VCaP (cell line): ENCODE results near the gene RNF40.

ENCODE experiments used
- H3K27ac ChIP-seq: fragments of 450-650 bp; 2 replicates; pipeline ENCODE4 v1.5.1; 2017
- TF ChIP-seq, protein P1 (sequence below): fragments of 450-650 bp; conservative IDR thresholded peaks from 2 replicates; pipeline ENCODE4 v1.5.1; 2017; ENCODE audit warnings: mild to moderate bottlenecking, moderate library complexity

Gene RNF40

GRCh38 chr16:30782486-30783279 is 20.6 kb downstream of the RNF40 start:
- no peak overlapping the region for H3K27ac ChIP-seq
- TF ChIP-seq, protein P1, sequence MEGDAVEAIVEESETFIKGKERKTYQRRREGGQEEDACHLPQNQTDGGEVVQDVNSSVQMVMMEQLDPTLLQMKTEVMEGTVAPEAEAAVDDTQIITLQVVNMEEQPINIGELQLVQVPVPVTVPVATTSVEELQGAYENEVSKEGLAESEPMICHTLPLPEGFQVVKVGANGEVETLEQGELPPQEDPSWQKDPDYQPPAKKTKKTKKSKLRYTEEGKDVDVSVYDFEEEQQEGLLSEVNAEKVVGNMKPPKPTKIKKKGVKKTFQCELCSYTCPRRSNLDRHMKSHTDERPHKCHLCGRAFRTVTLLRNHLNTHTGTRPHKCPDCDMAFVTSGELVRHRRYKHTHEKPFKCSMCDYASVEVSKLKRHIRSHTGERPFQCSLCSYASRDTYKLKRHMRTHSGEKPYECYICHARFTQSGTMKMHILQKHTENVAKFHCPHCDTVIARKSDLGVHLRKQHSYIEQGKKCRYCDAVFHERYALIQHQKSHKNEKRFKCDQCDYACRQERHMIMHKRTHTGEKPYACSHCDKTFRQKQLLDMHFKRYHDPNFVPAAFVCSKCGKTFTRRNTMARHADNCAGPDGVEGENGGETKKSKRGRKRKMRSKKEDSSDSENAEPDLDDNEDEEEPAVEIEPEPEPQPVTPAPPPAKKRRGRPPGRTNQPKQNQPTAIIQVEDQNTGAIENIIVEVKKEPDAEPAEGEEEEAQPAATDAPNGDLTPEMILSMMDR: no peak

DNA sequence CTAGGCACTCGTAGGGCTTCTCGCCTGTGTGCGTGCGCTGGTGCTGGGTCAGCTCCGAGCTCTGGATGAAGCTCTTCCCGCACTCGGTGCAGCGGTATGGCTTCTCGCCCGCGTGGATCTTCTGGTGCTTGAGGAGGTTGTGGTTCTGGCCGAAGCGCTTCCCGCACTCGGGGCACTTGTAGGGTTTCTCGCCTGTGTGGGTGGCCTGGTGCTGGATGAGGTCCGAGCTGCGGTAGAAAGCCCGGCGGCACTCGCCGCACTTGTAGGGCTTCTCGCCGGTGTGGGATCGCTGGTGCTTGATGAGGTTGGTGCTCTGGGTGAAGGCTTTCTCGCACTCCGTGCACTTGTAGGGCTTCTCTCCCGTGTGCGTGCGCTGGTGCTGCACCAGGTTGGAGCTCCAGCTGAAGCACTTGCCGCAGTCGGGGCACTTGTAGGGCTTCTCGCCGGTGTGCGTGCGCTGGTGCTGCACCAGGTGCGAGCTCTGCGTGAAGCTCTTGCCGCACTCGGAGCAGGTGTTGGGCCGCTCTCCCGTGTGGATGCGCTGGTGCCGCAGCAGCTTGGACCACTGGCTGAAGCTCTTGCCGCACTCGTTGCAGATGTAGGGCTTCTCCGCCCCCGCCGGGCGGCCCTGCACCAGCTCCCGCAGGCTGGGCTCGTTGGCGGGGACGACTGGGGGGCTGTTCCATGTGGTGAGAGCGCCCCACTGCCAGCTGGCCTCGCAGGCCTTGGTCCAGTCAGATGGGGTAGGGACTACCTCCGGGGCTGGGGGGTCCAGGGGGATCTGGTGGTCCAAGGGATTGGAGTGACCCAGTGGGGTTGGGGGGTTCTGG is 21.4 kb downstream of the RNF40 start:
- TF ChIP-seq, protein P1: no peak
- H3K27ac ChIP-seq: no peak overlapping the region

DNA sequence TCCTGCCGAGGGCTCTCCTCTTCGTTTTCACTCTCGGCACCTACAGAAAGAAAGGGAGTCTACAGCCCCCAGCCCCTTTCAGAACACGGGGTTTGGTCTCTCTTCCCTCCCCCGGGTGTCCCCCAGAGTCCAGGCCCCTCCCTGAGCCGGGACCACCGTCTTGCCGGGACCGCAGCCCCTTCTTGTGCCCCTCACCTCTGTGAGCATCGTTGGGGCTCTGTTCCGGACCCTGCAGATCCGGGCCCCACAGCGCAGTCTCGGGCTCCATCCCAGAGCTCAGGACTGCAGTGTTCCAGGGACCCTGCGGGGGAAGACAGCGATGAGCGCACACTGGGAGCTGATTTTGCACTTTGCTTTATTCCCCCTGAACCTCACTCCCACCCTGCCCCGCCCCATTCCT is 22.1 kb downstream of the RNF40 start:
- no peak overlapping the region for H3K27ac ChIP-seq
- TF ChIP-seq, protein P1: no peak

- TF ChIP-seq, protein P1: no peak
- no peak overlapping the region for H3K27ac ChIP-seq
Observed at GRCh38 chr16:30785126-30786106, 23.3 kb downstream of the RNF40 start.

DNA sequence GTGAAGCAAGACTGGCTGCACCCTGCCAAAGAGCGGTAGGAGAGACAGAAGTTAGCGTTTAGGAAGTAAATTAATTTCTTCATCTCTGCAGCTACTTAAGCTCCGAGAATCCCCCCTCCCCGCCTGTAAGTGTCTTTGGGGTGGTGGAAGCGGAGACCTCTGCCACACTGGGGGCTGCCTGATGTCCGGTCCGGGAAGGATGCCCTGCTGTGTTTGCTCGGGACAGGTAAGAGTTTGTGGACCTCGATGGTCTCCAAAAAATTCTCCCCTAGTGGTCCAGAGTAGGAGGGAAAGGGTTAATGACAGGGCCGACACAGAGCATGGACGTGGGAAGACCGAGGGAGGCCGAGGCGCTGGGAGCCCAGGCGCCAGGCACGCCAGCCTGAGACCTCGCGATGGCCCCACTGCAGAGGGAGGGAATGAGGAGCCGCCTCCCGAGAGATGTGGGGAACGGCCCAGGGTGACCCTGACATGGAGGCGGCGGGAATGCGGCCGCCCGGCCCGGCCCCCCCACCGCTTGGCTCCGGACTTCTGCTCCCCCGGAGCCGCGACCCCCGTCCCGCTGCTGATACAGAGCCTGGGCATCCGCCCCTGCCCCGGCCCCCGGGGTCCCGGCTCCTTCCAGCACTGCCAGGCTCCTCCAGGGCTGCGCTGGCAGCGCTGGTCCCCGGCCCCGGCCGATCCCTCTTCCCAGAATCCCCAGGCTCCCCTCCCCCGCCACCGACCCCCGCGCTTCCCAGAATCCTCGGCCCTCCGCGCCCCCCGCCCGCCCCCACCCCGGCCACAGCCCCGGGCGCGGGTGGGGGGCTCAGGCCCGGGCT is 24.2 kb downstream of the RNF40 start:
- TF ChIP-seq, protein P1: no peak
- peak overlapping the region; percentile 77 for H3K27ac ChIP-seq

DNA sequence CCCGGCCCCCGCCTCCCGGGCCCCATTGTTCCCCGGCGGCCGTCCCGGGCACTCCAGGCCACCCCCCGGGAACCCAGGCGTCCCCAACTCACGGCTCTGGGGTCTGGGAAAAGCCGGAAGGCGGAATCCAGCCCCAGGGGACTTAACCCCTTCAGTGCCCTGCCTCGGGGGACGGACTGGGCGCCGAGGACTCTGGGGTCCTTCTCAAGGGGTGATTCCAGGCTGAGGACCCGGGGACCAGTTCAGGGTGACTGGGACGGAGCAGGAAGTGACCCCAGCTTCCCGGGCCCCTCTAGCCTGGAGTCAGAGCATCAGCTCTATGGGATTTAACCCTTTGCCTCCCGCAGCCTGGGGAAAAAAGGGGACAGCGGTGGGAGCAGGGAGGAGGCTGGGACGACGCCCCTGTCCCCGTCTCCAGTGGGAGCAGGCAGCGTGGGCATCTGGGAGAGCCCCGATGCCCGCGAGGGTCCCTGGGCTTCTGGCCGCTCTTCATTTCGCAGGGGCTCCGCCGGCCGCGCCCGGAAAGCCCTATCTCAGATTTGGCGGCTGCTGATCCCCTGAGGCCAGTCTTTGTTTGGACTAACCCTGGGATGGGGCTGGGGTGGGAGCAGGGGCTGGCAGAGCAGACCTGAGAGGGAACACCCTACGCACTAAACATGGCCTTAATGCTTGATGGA is 25.0 kb downstream of the RNF40 start, which contains the start of gene ZNF629:
ZNF629 (minus strand) TSS at position 270 of the 677 bp plus-strand sequence. CDS start 2,723 bp downstream, outside the sequence.
- peak within 1 kb of the TSS; percentile 77 for H3K27ac ChIP-seq
- TF ChIP-seq, protein P1: no peak
